ENCODE measurements around the gene VSIR.
A peak's percentile ranks its signal among the peaks of the same experiment; 100 is the strongest.

The VSIR gene

GRCh38 chr10:71812016-71812912 lies 38.9 kb upstream of the VSIR start:
- TF ChIP-seq EZH2phosphoT487 (conservative IDR thresholded peaks at IDR 0.05; ENCODE audit: low read length) (no peak), CTCF (IDR thresholded peaks at IDR 0.05; ENCODE audit: insufficient read depth, low read length, poor library complexity, severe bottlenecking) (peak; percentile 94)
- Histone ChIP-seq H3K27me3 (ENCODE audit: low read length) (no peaks in the 10 kb centered on the region), H3K9ac (ENCODE audit: low read length) (no peak overlapping the region), H4K20me1 (ENCODE audit: low read depth, low read length) (no peaks in the 10 kb centered on the region), H3K4me2 (ENCODE audit: low read depth, low read length, poor library complexity, severe bottlenecking) (no peak overlapping the region), H3K79me2 (ENCODE audit: insufficient read depth, low read length) (no peaks in the 10 kb centered on the region), H3F3A (ENCODE audit: insufficient read depth) (no peaks in the 10 kb centered on the region), H2AFZ (ENCODE audit: low read depth, low read length, severe bottlenecking) (no peak overlapping the region), H3K27ac (ENCODE audit: low read depth, low read length) (no peak overlapping the region), H3K4me3 (ENCODE audit: insufficient read depth, low read length, poor library complexity, severe bottlenecking) (no peak overlapping the region), H3K36me3 (ENCODE audit: low read length) (no peaks in the 10 kb centered on the region), H3K9me3 (ENCODE audit: insufficient read depth, low read length) (no peaks in the 10 kb centered on the region), H3K9me2 (replicated peaks; ENCODE audit: insufficient read depth, low read length) (no peaks in the 10 kb centered on the region)

GRCh38 chr10:71811351-71811750 lies 38.0 kb upstream of the VSIR start:
- Histone ChIP-seq H3K27me3 (ENCODE audit: low read length) (no peaks in the 10 kb centered on the region), H2AFZ (ENCODE audit: low read depth, low read length, severe bottlenecking) (no peak overlapping the region), H3K4me3 (ENCODE audit: insufficient read depth, low read length, poor library complexity, severe bottlenecking) (no peak overlapping the region), H3K27ac (ENCODE audit: low read depth, low read length) (no peak overlapping the region), H3K9ac (ENCODE audit: low read length) (no peak overlapping the region), H4K20me1 (ENCODE audit: low read depth, low read length) (no peaks in the 10 kb centered on the region), H3F3A (ENCODE audit: insufficient read depth) (no peaks in the 10 kb centered on the region), H3K9me2 (replicated peaks; ENCODE audit: insufficient read depth, low read length) (no peaks in the 10 kb centered on the region), H3K79me2 (ENCODE audit: insufficient read depth, low read length) (no peaks in the 10 kb centered on the region), H3K36me3 (ENCODE audit: low read length) (no peaks in the 10 kb centered on the region), H3K9me3 (ENCODE audit: insufficient read depth, low read length) (no peaks in the 10 kb centered on the region), H3K4me2 (ENCODE audit: low read depth, low read length, poor library complexity, severe bottlenecking) (no peak overlapping the region)
- TF ChIP-seq EZH2phosphoT487 (conservative IDR thresholded peaks at IDR 0.05; ENCODE audit: low read length), result no peak
- no peak for TF ChIP-seq CTCF (IDR thresholded peaks at IDR 0.05; ENCODE audit: insufficient read depth, low read length, poor library complexity, severe bottlenecking)

GRCh38 chr10:71810048-71810750 lies 36.9 kb upstream of the VSIR start:
- H3K9me2 ChIP-seq (replicated peaks; ENCODE audit: insufficient read depth, low read length), result no peaks in the 10 kb centered on the region
- no peak overlapping the region for H2AFZ ChIP-seq (ENCODE audit: low read depth, low read length, severe bottlenecking)
- no peaks in the 10 kb centered on the region for H3K36me3 ChIP-seq (ENCODE audit: low read length)
- H3K9me3 ChIP-seq (ENCODE audit: insufficient read depth, low read length), result no peaks in the 10 kb centered on the region
- H3K9ac ChIP-seq (ENCODE audit: low read length), result no peak overlapping the region
- H3K4me3 ChIP-seq (ENCODE audit: insufficient read depth, low read length, poor library complexity, severe bottlenecking), result no peak overlapping the region
- no peaks in the 10 kb centered on the region for H3K79me2 ChIP-seq (ENCODE audit: insufficient read depth, low read length)
- no peaks in the 10 kb centered on the region for H4K20me1 ChIP-seq (ENCODE audit: low read depth, low read length)
- H3K4me2 ChIP-seq (ENCODE audit: low read depth, low read length, poor library complexity, severe bottlenecking), result no peak overlapping the region
- H3K27me3 ChIP-seq (ENCODE audit: low read length), result no peaks in the 10 kb centered on the region
- TF ChIP-seq EZH2phosphoT487 (conservative IDR thresholded peaks at IDR 0.05; ENCODE audit: low read length) (no peak), CTCF (IDR thresholded peaks at IDR 0.05; ENCODE audit: insufficient read depth, low read length, poor library complexity, severe bottlenecking) (no peak)
- no peaks in the 10 kb centered on the region for H3F3A ChIP-seq (ENCODE audit: insufficient read depth)
- no peak overlapping the region for H3K27ac ChIP-seq (ENCODE audit: low read depth, low read length)
